HG02943 (cell line): Measurements from ENCODE around the gene SNX13.

Experiments
- ATAC-seq: cut with Tn5 transposase; IDR thresholded peaks from one replicate; pipeline ENCODE4 v1.9.1; 2021; ENCODE audit warnings: mild to moderate bottlenecking, low read depth, moderate library complexity; ENCODE audit not compliant: unreplicated experiment

The SNX13 gene

DNA sequence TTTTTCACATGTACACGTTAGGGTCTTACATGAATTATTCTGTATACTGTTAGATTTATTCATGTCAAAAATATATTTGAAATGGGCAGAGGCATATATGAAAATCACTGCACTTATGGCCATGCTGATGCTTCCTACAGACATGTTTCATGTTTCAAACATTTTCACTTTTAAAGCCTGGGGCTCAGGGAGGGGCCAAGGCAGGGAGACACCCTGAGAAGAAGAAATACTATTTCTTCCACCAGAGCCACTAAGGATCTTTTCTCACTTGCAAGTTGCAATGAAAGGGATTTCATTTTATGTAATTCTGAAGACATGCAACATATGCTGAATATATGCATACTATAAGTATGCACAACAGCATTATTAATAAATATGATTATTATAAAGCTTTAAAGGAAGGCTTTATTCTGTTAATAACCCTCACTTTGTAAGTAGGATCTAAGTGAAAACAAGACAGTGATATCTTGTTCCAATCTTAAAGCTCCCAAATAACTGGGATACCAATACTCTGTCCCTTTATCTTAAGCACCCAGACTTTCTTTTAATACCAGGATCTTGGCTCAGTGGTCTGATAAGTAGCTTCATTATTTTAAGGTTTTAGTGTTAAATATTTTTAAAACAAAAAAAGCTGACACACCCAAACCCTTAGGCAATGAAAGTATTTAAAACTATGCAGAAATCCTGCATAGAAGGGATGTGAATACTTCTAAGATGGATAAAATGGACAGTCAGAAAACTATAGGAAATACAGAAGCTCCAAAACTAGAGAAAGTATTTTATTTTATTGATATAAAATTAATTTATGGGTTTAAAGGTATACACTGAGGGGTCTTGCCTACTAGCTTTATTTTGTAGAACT lies 148.0 kb downstream of the SNX13 start:
- ATAC-seq = no peak

DNA sequence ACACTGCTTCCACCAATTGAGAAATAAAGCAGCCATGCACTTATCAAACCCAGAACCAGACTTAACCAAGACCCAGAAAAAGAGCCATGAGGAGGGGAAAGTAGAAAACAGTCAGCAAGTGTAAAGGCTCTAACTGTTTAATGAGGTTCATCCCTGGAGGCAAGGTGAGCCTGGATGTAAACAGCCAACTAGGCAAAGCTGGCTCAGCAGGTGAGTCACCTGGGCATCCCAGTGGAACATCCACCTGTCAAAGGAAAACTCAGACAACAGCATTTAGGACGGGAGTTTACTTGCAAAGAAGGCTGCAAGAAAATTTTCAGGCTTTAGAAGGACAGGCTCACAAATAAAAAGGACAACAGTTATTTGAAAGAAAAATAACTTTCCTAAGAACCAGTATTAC lies 153.0 kb downstream of the SNX13 start:
- no peak for ATAC-seq

DNA sequence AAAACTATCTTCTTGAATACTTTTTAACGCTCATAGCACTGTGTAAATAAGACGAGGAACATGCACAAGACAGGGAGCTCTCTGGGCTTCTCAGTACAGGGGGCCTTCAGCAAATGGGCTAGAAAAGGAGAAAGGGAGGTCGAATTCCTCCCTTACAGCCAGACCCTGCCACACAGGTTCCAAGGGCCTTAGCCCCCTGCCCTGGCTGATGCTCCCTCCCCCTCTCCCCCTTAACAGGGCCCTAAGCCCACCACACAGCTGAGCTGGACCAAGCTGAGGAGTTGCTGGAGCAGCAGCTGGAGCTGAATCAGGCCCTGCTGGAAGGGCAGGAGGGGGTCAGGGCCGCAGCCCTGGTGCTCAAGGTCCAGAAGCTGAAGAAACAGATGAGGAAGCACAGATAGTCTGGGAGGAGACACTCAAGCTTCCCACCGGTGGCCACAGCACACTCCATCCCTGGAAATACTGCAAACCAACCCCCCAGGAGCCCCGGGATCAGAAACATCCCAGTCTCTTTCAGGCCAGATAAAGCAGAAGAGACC lies 153.9 kb downstream of the SNX13 start:
- no peak for ATAC-seq

DNA sequence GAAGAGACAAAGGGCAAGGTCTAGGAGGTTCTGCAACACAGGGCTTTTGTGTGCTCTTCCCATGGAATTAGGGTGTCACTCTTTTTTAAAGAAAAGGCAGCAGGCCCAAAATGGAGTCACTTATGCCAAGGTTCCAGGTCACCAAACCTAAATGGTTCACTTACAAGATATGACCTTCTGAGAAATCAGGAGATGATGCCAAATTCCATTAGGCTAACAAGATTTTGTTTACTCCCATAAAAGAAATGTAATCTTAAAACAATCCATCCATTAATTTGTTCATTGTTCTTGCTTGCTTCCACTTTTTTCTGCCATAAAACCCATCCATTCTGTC lies 158.1 kb downstream of the SNX13 start:
- no peak for ATAC-seq

DNA sequence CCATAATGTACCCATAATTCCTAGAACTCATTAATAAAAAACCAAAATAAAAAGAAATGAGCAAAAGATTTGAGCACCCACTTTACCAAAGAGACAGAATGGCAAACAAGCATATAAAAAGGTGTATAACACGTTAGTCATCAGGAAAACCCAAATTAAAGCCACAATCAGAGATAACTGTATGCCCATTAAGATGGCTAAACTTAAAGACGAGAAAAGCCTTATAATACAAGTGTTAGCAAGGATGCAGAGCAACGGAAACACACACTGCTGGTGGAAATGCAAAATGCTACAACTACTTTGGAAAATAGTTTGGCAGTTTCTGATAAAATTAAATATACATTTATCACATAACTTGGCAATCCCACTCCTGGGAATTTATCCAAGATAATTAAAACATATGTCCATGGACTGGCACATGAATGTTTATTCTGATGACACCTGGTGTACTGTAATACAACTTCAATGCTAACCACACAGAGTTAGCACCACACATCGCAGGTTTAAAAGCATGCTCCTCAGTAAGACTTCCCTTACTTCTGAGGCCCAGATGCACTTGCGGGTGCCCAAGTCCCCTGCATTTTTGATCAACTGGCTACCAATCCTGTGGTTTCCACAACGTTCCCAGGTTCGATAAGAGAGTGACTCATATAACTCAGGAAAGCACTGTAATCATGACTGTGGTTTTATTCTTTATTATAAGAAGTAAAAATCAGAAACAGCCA lies 158.6 kb downstream of the SNX13 start:
- ATAC-seq = no peak

DNA sequence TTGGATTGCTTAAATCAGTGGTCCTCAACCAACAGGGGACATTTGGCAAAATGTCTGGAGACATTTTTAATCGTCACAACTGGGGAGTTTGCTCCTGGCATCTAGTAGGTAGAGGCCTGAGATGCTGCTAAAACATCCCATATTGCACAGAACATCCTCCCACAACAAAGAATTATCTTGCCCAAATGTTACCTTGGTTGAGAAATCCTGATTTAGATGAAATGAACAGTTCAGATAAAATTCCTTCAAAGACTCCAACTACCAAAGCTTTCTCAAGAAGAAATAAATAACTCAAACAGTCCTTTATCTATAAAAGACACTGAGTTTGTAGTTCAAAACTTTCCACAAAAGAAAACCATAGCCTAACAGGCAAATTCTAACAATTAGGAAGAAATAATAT lies 160.9 kb downstream of the SNX13 start:
- no peak for ATAC-seq

DNA sequence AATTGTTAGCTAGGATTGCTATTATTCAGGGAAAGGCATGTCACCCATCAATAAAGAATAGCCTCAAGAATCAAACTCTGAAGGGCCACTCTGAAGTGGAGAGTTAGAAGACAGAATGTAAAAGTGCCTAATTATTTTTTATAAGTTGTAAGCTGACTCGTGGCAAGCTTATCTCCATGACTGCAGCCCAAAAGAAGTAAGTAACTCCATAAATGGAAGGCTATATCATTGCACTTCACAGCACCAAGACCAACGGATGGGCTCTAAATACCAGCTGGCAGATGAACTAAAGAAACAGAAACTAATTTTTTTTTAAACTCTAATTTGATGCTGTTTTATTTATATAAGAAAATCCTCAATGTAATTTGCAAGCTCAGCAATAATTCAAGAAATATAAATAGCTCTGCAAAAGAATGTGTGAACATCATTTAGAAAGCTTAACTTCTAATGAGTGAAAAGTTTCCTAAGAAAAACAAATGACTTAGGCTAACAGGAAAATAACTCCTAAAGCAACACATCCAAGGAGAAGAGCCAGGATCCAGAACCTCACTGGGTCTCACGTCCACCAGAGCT lies 165.5 kb downstream of the SNX13 start:
- ATAC-seq = no peak

DNA sequence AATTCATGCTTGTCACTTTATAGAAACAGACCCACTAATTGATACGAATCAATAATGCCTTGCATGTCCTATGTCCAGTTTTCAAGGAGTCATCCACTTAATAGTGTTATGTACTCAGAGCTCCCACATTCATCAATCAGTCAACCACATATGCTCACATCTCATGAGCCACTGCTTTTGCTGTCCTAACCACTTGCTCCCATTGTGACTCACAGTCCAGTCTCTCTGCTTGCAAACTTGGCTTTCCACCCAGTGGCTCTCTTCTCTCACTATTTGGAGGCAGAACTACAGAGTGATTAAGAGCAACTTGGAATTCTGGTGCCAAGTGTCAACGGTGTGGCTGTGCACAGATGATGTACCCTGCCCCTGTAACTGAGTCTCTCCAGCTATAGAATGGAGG lies 166.0 kb downstream of the SNX13 start:
- no peak for ATAC-seq

DNA sequence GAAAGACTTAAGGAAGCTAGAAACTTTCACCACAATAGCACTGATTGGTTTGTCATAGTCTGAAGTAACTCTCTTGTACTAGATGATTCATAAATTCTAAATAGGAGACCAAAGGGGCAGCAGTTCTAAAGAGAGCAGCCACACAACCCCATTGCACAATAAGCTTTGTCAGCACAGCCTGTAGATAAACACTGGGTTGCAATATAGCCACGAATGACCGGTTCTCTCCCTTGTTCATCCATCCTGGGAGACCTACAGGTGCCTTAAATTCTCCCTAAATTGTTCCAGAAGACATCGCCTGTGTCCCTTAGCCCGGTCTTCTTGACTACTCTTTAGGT lies 167.0 kb downstream of the SNX13 start:
- no peak for ATAC-seq

DNA sequence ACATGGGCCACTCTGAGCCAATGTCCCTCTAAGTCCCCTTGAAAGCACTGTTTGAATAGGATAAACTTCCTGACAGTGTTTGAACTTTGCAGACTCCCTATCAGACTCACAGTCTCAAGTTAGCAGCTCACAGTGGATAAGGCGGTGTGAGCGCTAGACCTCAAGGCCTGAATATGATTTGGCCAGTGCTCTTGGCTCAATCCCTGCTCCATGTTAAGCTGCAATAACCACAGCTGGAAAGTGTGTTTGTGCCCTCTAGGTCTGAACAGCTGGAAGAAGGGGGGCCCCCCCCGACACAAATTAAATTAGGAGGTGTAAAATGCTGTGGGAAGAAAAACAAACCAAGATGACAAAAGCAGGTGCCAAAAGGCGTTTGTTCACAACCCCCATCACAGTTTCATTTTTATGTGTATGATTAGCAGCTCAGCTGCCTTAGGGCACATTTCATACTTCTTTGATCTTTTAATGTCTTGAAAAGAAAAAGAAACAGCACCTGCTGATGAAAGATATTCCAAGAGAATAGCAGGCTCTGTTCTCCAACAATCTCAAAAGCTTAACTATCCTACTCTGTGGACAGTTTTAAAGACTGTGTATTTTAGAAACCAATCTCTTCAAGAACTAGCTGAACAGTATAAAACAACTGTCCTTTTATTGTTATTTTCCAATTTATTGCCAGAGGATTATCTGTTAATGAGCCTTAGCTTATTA lies 167.6 kb downstream of the SNX13 start:
- ATAC-seq = no peak

DNA sequence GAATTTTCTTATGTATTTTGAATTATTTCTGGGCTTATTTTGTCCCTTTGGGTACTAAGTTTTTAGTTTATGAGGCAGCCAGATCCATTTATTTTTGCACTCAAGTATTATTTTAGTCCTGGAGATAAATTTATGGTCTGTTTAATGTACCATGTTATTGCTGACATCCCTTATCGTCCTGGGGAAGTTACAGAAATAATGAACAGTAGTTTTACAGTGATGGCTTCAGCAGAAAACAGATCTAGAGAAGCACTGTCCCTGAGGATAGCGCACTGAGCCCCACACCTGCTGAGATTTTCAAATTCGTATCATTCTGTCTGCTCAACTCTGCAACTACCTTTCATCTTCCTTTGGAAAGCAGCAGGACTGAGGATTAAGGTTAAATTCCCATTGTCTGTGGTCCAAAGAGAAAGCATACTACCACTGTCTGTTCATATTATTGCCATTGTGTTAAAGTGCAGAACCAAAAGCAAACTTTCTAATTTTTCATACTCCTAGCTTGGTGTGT lies 168.3 kb downstream of the SNX13 start:
- no peak for ATAC-seq

DNA sequence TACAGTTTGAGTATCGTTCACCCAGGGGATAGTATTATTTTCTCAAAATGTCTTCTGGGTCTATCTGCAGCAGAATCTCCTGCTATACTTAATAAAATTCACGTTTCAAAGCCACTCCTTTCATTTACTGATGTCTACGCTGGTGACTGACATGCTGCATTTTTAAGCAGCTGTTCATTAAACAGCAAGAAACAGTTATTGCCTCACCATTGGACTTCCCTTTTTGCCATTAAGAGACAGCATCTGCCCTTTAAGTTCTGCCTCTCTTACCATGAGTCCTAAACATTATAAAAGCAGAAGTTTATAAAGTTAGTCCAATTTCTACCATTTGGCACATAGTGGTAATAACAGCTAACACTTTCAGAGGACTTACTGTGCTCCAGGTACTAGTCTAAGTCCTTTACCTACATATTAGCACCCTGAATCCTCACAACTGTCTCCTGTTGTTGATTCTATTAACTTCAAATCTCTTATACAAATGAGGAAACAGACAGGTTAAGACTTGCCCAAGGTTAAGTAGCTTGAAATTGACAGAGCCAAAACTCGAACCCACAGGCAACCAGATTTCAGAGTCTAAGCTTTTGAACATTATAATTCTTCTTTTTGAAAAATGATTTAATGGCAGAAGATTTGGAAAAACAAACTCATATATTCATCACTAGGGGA lies 169.5 kb downstream of the SNX13 start:
- no peak for ATAC-seq

DNA sequence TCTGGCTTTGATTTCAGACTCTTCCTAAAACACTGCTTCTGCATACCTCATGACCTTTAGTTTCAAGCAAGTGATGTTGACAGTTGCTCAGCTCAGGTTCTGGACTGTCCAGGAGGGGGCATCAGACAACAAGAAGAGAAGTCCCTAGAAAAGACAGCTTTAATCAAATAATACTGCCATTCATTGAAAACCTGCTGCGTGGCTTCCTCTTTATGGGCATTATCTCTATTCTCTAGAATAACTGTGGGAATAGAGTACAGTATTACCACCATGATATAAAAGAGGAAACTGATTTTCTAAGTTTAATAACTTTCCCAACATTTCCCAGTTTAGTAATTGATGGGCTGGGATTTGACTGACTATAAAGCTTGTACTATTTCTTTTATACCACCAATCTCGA lies 170.4 kb downstream of the SNX13 start:
- ATAC-seq = peak; percentile 75

DNA sequence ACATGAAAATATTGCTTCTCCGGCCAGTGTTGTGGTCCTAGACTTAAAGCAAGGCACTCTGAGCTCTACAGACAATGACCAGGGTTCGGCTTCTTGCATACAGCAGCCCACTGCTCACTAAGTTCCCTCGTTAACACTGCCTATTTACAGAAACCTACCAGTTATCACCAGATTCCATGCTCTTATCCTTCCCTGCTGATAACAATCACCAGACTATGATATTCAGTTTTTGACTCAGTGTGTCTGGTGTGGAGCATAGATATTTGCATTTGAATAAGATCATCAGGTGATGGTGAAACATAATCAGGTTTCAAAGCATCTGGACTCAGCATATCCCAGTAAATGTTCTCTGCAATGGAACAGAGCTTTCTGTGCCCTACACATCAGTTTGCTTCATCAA lies 182.3 kb downstream of the SNX13 start:
- ATAC-seq = no peak

DNA sequence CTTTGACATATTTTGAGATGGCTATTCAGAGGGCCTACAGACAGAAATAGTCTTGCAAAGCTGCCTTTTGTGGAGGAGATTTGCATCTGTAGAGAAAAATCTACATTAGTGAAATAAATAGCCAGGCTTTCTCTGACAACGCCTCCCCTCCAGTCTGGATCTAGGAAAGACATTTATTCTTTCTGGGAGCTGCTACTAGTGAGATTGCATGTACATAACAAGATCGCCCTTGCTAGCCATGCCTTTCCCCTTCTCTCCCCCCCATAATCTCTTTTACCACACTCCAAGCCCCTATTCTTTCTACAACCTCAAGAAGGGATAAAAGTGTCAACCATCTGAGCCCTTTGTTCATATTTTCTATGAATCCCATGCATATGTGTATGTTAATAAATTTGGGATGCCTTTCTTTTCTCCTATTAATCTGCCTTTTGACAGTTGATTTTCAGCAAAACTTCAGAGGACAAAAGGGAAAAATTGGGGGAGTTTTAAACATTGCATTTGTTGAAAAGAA lies 194.2 kb downstream of the SNX13 start:
- no peak for ATAC-seq

DNA sequence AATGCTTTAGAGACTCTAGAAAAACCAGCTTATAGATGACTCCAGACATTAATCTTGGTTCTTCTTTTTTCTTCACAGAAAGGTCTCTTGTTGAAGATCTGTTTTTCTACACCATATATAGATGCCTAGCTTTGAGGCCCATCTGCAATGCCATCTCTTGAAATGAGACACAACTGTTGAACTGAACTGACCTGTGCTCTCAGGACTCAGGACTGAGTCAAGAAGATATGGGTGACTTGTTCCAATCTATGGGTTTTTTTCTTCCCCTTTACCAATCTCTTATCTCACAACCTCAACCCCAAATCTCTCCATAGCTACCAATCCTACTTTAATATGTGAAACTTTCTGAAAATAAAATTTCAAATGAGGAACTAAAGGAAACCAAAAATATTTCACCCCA lies 194.7 kb downstream of the SNX13 start:
- no peak for ATAC-seq

DNA sequence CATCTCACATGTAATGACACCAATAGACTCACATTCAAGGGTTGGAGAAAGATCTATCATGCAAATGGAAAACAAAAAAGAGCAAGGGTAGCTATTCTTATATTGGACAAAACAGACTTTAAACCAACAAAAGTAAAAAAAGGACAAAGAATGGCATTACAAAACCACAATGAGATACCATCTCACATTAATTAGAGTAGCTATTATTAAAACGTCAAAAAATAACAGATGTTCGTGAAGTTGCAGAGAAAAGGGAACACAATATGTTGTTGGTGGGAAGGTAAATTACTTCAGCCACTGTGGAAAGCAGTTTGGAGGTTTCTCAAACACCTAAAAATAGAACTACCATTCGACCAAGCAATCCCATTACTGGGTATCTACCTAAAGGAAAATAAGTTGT lies 197.0 kb downstream of the SNX13 start:
- ATAC-seq = no peak

DNA sequence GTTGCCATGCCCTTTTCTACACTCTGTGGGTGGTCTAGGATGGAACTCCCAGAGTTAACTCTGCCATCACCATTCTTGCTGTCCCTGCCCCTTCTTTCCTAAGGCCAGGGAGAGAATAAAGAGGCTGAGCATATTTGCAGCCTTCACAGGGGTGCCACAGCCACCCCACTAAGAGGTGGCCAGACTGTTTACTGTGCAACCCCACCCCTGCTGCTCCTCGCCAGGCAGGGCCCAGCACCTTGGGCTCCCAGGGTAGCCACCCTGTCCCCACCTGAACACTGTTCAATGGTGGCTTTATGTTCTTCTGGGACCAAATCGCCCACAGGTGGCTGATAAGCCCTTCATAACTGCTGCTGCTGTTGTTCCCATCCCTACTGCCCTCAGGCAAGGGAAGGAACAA lies 198.9 kb downstream of the SNX13 start:
- ATAC-seq = no peak
